ENCODE measurements around the gene NOS1AP.

DNA sequence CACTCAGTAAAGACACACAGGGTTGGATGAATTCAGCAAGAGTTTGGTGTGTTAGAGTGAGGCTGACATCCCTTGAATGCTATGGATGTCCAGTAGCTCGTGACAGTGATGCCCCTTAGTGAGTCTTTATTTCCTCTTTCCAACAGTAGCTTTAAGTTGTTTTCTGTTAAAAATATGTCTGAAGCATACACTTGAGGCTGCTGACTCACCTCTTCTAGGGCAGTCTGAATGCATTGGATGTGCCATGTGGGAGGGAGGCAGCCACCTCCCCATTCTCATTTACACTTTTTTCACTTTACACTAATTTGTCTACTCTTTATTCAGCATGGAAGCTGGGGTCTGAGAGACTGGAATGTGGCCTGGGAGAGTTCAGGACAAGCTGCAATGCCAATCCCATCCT is 17.6 kb downstream of the NOS1AP start:
- no peak for TF ChIP-seq POLR2A (IDR thresholded peaks at IDR 0.05; ENCODE audit: low read depth, low read length)
- no peak for TF ChIP-seq TAF1 (IDR thresholded peaks at IDR 0.05; ENCODE audit: low read depth, low read length)
- TF ChIP-seq POLR2AphosphoS5 (IDR thresholded peaks at IDR 0.05; ENCODE audit: low read depth, low read length) = no peak
- TF ChIP-seq POU2F2 (IDR thresholded peaks at IDR 0.05; ENCODE audit: low read depth, low read length) = no peak
